Fibroblast of the aortic adventitia (primary cell): ENCODE measurements around the gene DIABLO. TPM values are rescaled to one million over a fixed set of nuclear protein-coding genes. Genes with fewer than 3 reads are reported as not detected.
"Not testable (repeated sequence)": the region's sequence is repeated elsewhere in the genome, so short reads cannot be mapped to it uniquely, and the experiment has no call there.

Experiments used
- DNase-seq: peaks from one replicate; pipeline ENCODE4 v3.0.0-alpha.2; 2010; ENCODE audit warnings: low read depth
- H3K4me3 ChIP-seq: 2 replicates; pipeline ENCODE4 v1.5.1; 2011; ENCODE audit warnings: low read depth, mild to moderate bottlenecking, control low read depth, low read length, moderate library complexity
- CTCF ChIP-seq: IDR thresholded peaks from 2 replicates; pipeline ENCODE4 v1.5.1; 2011; ENCODE audit warnings: mild to moderate bottlenecking, low read length, control low read depth, inconsistent platforms; ENCODE audit not compliant: insufficient read depth
- total RNA-seq: library from RNA; depleted of rRNA; stranded (reverse); fragments of >200 nt; gene quantifications from 2 replicates; pipeline ENCODE4 v1.2.3, GENCODE V29; 2012; ENCODE audit warnings: low replicate concordance

The DIABLO gene
- total RNA-seq = 50.0 and 58.9 TPM in 2 replicates

- no peak for TF ChIP-seq CTCF
- H3K4me3 ChIP-seq = peak within 1 kb of the TSS; percentile 92
- peak; percentile 98 for DNase-seq
Measured at GRCh38 chr12:122225683-122226365, at the start of gene DIABLO. TSS of gene DIABLO (minus strand) at chr12:122226052. CDS start at chr12:122226014, 38 bp downstream.

- H3K4me3 ChIP-seq = no peak overlapping the region
- DNase-seq = no peak
- no peak for TF ChIP-seq CTCF
Measured at GRCh38 chr12:122275459-122275858, 49.6 kb upstream of the DIABLO start.

GRCh38 chr12:122266230-122266901 is 40.5 kb upstream of the DIABLO start, which contains the start of gene VPS33A:
TSS of gene VPS33A (minus strand) at chr12:122266494. CDS start at chr12:122266408, 86 bp downstream.
- no peak for TF ChIP-seq CTCF
- peak; percentile 99 for DNase-seq
- peak within 1 kb of the TSS; percentile 97 for H3K4me3 ChIP-seq

- TF ChIP-seq CTCF = no peak
- peak overlapping the region; percentile 97 for H3K4me3 ChIP-seq
- no peak for DNase-seq
Measured at GRCh38 chr12:122265886-122266229, 40.0 kb upstream of the DIABLO start.

GRCh38 chr12:122265476-122265875 is 39.6 kb upstream of the DIABLO start:
- no peak for TF ChIP-seq CTCF
- DNase-seq = no peak
- H3K4me3 ChIP-seq = peak overlapping the region; percentile 97

GRCh38 chr12:122260735-122261134 is 34.9 kb upstream of the DIABLO start:
- not testable (repeated sequence) for DNase-seq, H3K4me3 ChIP-seq

- H3K4me3 ChIP-seq, DNase-seq: not testable (repeated sequence)
Measured at GRCh38 chr12:122258939-122259338, 33.1 kb upstream of the DIABLO start.

- not testable (repeated sequence) for H3K4me3 ChIP-seq, DNase-seq
Measured at GRCh38 chr12:122258462-122258861, 32.6 kb upstream of the DIABLO start.
